HG02571 (cell line): ENCODE results near the gene BUD23.

Experiments used
- ATAC-seq: cut with Tn5 transposase; IDR thresholded peaks from one replicate; pipeline ENCODE4 v1.9.1; 2021; ENCODE audit warnings: mild to moderate bottlenecking, moderate library complexity; ENCODE audit not compliant: unreplicated experiment

Gene BUD23

GRCh38 chr7:73738612-73739386 lies 55.4 kb downstream of the BUD23 start, which contains the start of gene ABHD11:
Gene ABHD11, minus strand, starts transcription at chr7:73738802. Its CDS starts 32 bp downstream, at chr7:73738770.
- ATAC-seq, result peak; percentile 86

DNA sequence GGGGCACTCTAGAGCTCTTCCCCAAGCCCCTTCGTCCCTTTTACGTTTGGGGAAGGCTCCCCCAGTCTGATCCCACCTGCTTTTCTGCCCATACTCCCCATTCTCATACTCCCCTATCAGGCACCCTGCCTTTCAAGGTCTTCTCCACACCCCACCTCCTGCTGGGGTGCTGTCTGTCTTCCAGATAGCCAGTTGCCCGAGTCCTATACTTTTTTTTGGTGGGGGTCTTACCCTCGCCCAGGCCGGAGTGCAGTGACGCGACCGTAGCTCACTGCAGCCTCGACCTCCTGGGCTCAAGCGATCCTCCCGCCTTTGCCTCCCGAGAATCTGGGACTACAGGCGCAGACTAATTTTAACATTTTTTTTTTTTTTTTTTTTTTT lies 56.0 kb downstream of the BUD23 start:
- ATAC-seq, result no peak

GRCh38 chr7:73740212-73740611 lies 56.8 kb downstream of the BUD23 start:
- no peak for ATAC-seq

- no peak for ATAC-seq
Observed at GRCh38 chr7:73740771-73741170, 57.4 kb downstream of the BUD23 start.

DNA sequence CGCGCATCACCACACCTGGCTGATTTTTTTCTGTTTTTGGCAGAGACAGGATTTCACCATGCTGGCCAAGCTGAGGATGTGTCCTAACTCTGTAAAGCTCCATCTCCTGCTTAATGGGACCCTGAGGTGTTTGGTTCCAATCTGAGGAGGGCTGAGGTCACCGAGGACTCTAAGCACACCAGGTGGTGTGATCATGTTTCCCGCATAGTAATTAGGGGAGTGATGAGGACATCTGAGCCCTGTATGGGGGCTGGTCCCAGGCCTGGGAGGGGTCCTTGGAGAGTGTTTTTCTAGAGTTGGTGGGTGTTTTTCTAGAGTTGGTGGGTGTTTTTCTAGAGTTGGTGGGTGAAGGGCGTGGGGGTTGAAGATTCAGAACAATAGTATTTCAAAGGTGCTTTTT lies 58.2 kb downstream of the BUD23 start:
- no peak for ATAC-seq

- no peak for ATAC-seq
Observed at GRCh38 chr7:73742338-73742752, 58.9 kb downstream of the BUD23 start.

DNA sequence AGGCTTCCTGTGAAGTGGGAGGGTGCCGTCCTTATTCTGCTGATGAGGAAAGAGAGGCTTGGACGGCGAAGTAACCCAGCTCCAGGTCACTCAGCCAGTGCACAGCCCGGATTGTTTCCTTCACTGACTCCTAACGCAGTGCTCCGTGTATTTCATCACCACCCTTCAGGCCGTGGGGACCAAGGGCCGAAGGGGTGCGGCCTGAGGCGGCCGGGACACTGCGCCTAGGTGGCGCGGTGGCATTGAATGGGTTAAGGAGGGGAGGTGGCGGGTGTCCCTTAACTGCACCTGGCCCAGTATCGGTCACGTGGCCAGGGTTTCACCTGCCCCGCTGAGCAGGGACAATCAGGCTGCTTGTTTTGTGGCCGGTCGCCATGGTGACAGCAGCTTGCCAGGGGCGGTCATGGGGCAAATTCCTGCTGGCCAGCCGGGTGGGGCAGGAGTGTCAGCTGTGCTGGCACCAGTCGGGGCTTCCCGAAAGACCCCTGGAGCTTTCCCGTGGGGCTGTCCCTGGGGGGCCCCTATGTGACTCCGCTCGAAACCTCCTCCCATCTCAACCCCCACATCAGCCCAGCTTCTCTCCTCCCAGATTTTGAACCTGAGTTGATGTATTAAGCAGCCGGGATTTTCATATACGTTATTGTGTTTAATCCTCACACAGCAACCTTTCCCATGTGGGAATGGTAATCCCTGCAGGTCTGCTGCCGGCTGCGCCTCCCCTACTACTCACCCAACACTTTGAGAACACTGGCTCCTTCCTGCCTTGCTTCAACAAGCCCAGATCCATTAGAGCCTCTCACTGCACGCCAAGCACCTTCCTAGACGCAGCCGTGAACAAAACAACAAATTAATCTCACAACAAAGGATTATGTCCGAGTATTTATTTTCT lies 59.6 kb downstream of the BUD23 start:
- ATAC-seq, result no peak

DNA sequence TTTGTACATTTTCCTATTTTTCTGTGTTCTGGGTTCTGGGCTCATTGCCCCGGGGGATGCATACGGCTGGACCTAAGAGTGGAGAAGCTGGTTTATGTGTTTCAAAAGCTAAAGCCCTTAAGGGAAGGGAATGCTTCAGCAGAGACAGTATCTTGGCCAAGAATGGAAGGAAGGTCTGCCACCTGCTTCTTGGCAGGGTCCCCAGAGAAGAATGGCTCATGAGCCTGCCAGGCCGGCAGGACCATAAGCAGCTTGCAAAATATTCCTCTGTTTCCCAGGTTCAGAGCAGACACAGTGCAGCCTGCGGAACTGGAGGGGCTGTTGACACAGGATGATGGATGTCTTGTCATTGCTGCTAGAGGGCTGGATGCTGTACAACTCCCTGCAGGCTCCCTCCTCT lies 63.0 kb downstream of the BUD23 start:
- ATAC-seq, result no peak
